NCI-H1694 treated with DMSO at 0.1 percent for 48 hours (cell line): Measurements from ENCODE around the gene SLCO4C1.
"Not testable (repeated sequence)": the region's sequence is repeated elsewhere in the genome, so short reads cannot be mapped to it uniquely, and the experiment has no call there.

Experiments used
- DNase-seq: peaks from one replicate; lab custom pipeline; 2025; lab: John Stamatoyannopoulos, UW

SLCO4C1 gene

GRCh38 chr5:102296178-102296817 lies at the start of gene SLCO4C1:
SLCO4C1 (minus strand) TSS chr5:102296284; CDS start chr5:102296262, 22 bp downstream.
- peak; percentile 35 for DNase-seq

- DNase-seq = peak; percentile 95
Measured at GRCh38 chr5:102341681-102342288, 45.7 kb upstream of the SLCO4C1 start.

GRCh38 chr5:102324714-102325113 lies 28.6 kb upstream of the SLCO4C1 start:
- DNase-seq = no peak

GRCh38 chr5:102318801-102319200 lies 22.7 kb upstream of the SLCO4C1 start:
- DNase-seq = not testable (repeated sequence)

GRCh38 chr5:102314328-102314727 lies 18.2 kb upstream of the SLCO4C1 start:
- no peak for DNase-seq

- no peak for DNase-seq
Measured at GRCh38 chr5:102313912-102314311, 17.8 kb upstream of the SLCO4C1 start.

- no peak for DNase-seq
Measured at GRCh38 chr5:102312586-102313370, 16.7 kb upstream of the SLCO4C1 start.

GRCh38 chr5:102309586-102309985 lies 13.5 kb upstream of the SLCO4C1 start:
- no peak for DNase-seq

- peak; percentile 14 for DNase-seq
Measured at GRCh38 chr5:102307232-102307631, 11.1 kb upstream of the SLCO4C1 start.

GRCh38 chr5:102306121-102306520 lies 10.0 kb upstream of the SLCO4C1 start:
- no peak for DNase-seq

GRCh38 chr5:102295534-102296177 lies 428 bp downstream of the SLCO4C1 start:
- DNase-seq = no peak

- no peak for DNase-seq
Measured at GRCh38 chr5:102294886-102295395, 1.1 kb downstream of the SLCO4C1 start.

GRCh38 chr5:102290004-102290403 lies 6.1 kb downstream of the SLCO4C1 start:
- no peak for DNase-seq

GRCh38 chr5:102289251-102289899 lies 6.7 kb downstream of the SLCO4C1 start:
- no peak for DNase-seq

- DNase-seq = no peak
Measured at GRCh38 chr5:102288630-102289029, 7.5 kb downstream of the SLCO4C1 start.

GRCh38 chr5:102286476-102286875 lies 9.6 kb downstream of the SLCO4C1 start:
- no peak for DNase-seq

- DNase-seq = no peak
Measured at GRCh38 chr5:102283102-102283797, 12.8 kb downstream of the SLCO4C1 start.

GRCh38 chr5:102279711-102280110 lies 16.4 kb downstream of the SLCO4C1 start:
- no peak for DNase-seq

- DNase-seq = no peak
Measured at GRCh38 chr5:102278231-102278630, 17.9 kb downstream of the SLCO4C1 start.

GRCh38 chr5:102277144-102277543 lies 18.9 kb downstream of the SLCO4C1 start:
- no peak for DNase-seq

- no peak for DNase-seq
Measured at GRCh38 chr5:102271759-102272158, 24.3 kb downstream of the SLCO4C1 start.
